Islet precursor cell (in vitro differentiated cells): ENCODE data around the gene STAU1.
"Not testable (repeated sequence)": the region's sequence is repeated elsewhere in the genome, so short reads cannot be mapped to it uniquely, and the experiment has no call there.

Experiments
- DNase-seq: peaks from one replicate; pipeline ENCODE4 v3.0.0-alpha.2; 2018

Gene STAU1

DNA sequence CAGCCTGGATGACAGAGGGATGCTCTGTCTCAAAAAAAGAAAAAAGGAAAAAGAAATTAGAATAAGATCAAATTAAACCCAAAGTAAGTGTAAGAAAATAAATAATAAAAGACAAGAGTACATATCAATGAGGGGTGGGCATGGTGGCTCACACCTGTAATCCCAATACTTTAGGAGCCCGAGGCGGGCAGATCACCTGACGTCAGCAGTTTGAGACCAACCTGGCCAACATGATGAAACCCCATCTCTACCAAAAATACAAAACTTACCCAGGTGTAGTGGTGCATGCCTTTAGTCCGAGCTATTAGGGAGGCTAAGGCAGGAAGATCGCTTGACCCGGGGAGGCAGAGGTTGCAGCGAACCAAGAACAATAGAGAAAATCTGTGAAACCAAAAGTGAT lies 14.9 kb upstream of the STAU1 start:
- DNase-seq: no peak

DNA sequence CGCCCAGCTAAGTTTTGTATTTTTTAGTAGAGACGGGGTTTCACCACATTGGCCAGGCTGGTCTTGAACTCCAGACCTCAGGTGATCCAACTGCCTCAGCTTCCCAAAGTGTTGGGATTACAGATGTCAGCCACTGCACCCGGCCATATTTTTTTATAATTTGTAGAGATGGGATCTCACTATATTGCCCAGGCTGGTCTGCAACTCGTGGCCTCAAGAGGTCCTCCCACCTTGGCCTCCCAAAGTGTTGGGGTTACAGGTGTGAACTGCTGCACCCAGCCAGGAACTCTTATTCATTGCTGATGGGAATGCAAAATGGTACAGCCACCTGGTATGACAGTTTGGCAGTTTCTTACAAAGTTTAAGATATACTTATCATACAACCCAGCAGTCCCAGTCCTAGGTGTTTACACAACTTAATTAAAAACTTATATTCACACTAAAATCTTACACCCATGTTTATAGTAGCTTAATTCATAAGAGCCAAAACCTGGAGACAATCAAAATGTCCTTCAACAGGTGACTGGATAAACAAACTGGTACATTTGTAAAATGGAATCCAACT lies 11.7 kb upstream of the STAU1 start:
- DNase-seq: no peak

DNA sequence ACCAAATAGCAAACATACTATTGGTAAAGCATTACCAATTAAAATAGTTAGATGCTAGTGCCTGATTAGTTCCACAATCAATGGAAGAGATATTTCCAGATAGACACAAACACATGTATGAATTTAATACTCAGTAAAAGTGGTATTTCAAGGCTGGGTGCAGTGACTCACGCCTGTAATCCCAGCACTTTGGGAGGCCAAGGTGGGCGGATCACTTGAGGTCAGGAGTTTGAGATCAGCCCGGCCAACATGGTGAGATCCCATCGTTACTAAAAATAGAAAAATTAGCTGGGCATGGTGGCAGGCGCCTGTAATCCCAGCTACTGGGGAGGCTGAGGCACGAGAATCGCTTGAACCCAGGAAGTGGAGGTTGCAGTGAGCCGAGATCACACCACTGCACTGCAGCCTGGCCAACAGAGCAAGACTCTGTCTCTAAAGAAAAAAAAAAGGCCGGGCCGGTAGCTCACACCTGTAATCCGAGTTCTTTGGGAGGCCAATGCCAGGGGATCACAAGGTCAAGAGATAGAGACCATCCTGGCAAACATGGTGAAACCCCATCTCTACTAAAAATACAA lies 4.9 kb upstream of the STAU1 start:
- not testable (repeated sequence) for DNase-seq

DNA sequence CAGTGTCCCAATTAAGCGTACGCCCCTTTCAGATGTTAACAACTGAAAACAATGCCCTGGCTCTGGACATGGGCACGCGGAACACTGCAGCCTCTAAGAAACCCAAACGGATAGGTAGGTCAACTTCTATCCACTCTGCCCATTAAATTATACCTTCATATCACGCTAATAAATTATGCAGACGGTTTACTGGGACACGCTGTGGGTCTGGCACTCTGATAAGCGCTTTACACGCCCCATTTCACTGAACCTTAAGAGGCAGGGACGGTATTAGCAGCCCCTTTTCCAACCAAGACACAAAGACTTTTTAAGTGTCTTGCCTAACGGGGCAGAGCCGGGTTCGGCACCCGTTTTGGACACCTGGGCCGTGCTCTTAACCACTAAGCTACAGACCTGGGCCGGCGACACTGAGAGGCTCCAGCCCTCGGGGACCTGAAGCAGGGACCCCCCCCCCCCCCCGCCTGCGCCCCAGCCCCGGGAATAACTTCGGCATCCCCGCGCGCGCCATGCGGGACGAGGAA lies 744 bp downstream of the STAU1 start:
- no peak for DNase-seq

DNA sequence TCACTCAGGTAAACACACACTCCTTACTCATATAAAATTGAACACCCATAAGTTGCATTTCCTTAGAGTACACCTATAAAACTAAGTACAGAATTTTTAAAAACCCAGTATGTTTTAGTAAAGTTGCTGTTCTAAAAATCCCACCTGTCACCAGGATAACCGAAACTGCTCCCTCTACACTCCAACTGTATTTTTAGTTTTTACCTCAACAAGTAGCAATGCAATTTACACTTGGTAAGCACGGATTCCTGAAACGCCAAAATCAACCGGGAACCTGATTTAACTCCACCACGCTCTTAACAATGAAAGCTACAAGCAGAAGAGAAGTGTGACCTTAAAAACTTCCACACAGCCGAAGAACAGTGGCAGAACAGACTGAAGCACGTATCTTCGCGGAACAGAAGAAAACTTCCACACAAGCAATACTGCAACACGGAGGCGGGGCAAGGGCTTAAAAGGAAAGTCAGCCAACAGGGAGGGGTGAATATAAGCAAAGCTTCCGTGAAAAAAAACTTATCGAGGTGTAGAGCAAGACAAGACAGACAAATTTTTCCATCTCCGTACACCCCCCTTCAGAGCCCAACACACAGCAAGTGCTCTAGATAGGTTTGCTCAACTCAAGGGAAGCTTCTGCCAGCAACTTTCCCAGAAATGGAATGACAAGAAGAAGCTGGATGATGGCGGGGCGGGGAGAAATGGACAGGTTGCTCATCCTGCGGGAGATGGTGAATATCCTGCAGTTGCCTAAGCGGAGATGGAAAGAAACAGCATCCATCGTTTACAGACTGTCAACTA lies 1.4 kb downstream of the STAU1 start:
- peak; percentile 64 for DNase-seq

DNA sequence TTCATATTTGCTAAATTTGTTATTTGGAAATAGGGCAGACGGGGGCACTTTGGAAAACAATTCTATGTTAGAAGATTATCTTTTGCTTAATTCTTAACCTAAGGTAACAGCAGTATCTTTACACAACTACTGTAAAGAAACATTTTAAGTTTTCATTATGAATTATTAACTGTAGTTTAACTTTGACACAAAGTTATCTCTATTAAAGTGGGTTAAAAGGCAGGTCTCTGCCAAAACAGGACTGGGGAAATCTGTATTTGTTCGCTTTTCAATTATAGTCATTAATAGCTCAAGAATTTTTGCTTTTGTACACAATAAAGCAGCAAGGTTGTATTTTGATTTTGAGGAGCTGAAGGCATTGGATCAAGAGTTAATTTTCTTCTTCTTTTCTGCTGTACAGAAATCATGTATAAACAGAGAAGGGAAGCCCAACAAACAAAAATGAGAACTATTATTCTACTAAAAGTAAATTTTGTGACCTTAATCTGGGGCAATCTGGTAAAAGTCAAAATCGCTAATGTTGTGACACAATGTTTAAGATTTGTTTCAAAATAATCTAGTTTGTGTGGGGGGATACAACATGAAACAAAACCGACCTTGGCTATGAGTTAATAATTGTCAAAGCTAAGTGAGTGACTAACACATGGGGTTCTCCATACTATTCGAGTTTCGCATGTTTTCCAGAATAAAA lies 2.9 kb downstream of the STAU1 start:
- no peak for DNase-seq

DNA sequence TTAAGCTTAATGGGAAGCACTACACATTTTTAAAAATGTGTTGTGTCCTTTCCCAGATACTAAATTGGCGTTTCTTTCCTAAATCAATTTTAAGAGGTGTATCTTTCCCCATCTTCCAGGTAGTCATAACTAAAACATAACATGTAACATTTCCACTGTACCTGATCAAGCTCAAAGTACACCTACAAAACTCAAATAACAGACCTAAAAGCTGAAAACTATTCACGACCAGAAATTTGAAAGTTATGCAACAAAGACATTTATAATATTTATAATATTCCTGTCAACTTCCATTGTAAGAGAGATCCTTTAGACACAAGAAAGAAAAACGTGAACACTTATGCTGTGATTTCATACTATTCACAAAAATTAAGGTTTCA lies 3.5 kb downstream of the STAU1 start:
- no peak for DNase-seq

DNA sequence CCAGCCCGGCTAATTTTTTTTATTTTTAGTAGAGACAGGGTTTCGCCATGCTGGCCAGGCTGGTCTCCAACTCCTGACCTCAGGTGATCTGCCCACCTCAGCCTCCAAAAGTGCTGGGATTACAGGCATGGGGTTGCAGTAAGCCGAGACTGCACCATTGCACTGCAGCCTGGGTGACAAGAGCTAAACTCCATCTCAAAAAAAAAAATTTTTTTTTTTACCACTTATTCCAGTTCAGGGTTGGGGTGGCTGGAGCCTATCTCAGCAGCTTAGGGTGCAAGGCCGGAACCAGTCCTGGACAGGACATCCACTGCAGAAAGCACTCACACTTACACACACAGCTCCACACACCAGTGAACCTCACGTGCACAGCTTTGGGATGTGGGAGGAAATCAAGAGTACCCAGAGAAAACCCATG lies 4.0 kb downstream of the STAU1 start:
- DNase-seq: not testable (repeated sequence)

DNA sequence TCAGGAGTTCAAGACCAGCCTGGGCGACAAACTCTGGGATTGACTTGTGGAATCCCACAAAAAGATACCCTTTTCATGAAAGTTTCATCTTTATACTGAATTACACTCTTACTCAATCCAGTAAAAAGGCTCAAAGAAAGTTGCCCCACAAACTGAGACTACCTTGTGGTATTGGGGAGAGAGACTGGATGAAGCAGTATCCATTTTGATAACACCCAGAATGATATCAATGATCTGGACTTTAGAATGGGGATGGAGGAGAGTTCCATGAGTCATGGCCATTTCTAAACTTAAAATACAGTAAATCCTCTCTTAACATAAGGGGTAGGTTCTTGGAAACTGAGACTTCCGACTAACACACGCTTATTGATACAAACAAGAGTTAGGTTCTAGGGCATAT lies 4.7 kb downstream of the STAU1 start:
- no peak for DNase-seq

DNA sequence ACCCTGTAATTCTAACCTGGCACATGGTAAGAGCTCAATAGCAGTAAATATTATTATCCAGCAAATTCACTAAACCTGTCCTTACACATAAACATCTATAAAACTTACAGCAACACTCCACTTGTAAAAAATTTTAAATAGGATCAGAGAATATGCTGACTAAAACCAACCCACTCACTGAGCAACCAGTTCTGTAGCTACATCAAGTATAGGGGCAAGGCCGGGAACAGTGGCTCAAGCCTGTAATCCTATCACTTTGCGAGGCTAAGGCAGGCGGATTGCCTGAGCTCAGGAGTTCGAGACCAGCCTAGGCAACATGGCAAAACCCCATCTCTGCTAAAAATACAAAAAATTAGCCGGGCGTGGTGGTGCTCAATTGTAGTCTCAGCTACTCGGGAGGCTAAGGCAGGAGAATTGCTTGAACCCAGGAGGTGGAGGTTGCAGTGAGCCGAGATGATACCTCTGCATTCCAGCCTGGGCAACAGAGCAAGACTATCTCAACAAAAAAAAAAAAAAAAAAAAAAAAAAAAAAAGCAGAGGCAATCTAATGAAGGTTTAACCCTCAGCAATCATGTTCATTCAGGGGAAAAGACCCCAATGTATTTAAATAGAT lies 6.8 kb downstream of the STAU1 start:
- no peak for DNase-seq

DNA sequence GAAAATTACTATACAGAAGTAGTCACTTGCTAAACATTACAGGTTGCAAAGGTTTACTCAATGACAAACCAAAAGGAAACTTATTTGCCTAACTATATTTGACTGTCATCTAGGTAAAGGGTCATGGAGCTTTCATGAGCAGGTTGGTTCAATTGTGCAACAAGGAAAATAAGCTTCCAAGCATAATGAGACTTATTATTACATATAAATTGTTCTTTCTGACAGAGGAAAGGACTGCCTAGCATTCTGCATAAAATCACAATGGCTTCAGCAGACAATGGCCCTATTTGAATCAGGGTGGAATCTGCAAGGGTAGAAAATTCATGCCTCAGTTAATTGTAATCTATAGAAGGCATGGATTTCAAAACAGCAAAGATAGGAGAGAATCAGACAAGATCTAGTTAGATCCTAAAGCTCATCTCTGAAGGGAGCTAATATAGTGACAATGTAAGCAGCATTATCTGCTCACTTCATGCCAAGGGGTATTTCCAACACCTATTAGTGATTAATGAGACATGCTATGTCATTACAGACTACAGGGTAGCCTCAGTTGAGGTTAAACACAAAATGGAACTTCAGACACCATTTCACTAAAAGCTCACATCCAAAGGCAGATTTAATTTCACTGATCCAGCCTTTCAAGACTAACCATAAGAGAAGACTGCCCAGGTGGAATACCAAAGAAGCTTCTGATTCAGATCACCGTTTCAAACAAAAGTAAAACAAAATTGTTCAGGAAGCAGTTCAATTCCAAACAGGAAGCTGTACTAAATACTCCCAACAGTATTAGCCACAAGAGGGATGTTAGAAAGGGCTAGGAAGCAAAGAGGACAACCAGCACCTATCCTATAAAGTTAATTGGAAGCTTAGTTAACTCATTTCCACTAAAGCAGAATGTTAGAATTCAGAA lies 8.5 kb downstream of the STAU1 start:
- DNase-seq: no peak

DNA sequence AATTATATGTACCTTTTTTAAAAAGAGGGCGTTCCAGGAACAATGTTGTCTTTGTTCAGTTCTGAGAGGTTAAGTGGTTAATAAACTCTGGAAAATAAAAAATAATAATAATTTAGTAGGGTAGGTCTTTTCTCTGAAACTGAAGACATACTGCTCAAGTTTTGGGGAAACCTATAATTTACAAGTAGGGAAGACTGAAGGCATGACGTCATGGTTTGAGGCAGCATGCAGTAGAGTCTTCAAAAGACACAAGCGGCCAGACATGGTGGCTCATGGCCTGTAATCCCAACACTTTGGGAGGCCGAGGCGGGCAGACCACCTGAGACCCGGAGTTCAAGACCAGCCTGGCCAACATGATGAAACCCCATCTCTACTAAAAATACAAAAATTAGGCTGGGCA lies 14.0 kb downstream of the STAU1 start:
- DNase-seq: no peak

DNA sequence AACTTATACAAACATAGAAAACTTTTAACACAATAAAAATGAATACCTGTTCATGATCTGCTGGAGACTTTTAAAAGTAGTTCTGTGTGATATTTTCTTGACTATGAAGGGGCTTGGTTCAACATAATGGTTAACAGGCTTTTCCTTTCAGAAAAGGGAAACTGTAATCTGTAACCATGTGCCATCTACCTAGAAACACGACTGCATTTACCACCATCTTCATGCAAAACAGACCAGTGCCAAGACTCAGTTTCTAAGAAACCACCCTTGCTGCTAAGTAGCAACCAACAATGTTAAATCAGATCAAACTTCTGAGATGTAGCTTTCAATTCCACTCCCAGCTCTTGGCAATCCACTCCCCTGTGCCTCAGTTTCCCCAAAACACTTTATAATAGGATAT lies 15.7 kb downstream of the STAU1 start:
- no peak for DNase-seq

DNA sequence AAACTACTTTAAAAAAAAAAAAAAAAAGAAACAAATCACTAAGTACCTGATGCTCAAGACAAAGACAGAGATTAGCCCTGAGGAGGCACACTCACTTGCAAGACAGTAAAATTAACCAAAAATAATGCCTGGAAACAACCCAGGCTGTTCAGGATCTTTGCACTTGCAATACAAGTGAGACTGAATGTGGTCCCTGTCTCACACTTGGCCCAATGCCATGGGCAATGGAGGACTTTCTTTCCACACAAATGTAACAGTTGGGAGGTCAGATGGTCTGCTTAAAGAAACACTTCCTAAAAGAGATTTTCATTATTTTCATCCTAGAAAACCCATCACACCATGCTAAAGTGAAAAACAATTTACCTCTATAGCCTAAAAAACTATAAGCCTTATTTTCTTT lies 16.2 kb downstream of the STAU1 start:
- no peak for DNase-seq

DNA sequence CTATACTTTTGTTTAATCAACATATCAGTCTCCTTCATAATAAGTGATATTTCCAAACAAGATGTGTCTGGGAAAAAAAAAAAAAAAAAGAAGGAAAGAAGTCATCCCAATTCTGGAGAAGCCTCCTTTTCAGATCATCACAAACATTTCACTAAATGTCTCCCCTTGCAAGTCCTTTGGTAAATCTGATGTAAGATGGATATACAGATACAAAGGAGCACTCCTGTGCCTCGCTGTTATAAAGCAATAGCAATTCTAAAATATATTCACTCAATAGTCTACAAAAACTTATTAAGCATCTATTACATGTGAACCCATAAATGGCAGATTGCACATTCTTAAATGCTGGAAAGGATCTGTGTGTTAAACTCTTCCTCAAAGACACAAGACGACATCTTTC lies 17.4 kb downstream of the STAU1 start:
- DNase-seq: no peak

DNA sequence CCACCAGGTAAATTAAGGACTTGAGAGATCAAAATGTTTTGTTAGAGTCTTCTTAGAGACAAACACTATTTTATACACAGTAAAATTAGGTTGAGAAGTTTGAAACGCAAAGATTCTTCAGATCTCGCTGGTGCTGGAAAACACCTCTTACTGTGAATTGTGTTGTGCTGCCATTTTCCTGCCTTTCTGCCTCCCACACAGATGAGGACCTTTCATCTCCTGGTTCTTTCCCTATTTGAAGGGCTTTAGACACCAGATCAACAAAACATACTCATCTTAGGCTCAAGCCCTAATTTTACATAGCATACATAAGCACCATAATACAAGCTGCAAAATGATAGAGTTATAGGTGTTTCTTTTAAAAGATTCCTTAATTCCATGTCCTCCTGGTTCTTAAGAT lies 18.6 kb downstream of the STAU1 start:
- no peak for DNase-seq

DNA sequence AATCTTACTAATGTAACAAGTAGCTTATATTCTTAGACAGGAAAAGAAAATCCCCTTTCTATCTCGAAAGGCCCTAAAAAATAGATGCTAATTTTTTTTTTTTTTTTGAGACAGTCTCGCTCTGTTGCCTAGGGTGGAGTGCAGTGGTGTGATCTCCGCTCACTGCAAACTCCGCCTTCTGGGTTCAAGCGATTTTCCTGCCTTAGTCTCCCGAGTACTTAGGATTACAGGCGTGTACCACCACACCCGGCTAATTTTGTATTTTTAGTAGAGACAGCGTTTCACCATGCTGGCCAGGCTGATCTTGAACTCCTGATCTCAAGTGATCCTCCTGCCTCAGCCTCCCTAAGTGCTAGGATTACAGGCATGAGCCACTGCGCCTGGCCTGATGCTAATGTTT lies 19.3 kb downstream of the STAU1 start:
- not testable (repeated sequence) for DNase-seq

DNA sequence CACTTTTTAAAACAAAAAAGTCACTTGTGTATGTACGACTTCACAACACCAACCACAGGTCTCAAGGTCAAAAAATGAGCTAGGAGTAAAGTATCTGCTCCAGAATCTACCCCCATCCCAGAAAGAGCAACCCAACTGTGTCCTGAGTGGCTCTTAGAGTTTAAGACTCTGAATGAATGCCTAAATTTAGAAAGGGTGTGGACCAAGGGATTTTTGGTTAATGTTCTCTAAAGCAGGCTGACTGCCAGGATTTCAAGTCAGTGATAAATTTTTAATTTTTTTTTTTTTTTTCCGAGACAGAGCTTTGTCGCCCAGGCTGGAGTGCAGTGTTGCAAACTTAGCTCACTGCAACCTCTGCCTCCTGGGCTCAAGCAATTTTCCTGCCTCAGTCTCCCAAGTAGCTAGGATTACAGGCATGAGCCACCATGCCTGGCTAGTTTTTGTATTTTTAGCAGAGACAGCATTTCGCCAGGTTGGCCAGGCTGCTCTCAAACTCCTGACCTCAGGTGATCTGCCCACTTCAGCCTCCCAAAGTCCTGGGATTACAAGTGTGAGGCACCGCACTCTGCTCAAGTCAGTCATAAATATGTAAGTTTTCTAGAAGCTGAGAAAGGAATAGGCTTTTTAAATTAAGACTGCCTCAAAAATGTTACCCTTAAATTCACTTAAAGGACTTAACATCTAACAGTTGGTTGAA lies 20.2 kb downstream of the STAU1 start:
- DNase-seq: no peak

DNA sequence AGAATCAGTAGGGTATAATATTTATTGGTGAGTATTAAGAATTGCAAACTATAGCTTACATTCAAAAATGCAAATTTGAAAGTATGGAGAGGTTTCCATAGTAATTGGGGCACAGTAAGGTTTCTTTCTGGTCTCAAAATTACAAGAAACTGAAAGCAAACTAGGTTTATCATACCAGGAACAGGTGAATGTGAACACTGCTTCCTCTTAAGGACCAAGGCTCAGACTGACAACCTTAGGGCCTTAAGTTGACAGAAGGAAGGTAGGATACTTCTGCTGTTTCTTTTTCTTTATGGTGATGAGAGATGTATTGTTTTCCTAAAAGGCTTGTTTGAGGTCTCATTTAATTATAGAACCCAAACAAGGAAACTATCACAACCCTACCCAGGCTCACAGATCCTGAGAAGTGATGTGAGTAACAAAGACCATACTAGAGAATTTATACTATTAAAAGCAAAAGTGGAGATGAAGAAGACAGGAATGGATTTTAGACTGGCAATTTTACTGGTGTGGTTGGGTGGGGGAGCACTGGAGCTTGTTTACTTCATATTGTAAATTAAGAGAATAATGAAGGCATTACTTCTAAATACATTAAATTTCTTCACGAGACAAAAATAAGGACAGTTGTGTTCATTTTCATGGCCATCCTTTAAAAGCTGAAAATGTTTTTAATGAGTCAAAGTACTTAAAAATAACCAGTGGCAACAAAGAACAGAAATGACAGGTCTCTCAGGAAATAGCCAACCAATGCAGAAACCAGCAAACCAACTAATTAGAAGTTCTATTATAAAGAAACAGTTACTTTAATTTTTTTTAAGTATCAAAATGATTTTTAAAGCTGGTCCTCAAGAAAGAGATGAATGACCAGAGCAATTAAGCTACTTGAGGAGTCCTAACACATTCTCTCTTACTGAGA lies 21.3 kb downstream of the STAU1 start:
- no peak for DNase-seq

DNA sequence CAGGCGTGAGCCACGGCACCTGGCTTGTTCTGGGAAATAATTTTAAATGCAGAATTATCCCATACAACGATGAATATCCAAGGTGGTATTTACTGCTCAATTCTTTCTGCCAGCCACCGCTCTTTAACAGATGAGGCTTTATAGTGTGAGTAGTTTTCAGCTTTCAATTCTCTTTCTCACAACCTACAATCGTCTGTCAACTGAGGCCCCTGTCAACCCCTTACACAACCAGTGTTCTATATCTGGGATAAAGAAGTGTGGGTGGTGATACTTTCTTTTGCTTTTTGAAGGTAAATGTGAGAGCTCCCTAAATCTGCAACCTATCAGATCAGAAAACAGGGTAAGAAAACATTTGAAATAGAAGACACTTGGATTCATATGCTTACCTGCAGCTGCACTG lies 22.5 kb downstream of the STAU1 start:
- no peak for DNase-seq
